HepG2 (cell line): Measurements from ENCODE around the gene GZF1. TPM values are rescaled to one million over a fixed set of nuclear protein-coding genes. Genes with fewer than 3 reads are reported as not detected.
A peak's percentile ranks its signal among the peaks of the same experiment; 100 is the strongest.

Source experiments
- EP300 ChIP-seq, 3 experiments: sonication (generic) in 1 of 3; formaldehyde crosslinking in 1 of 3; IDR thresholded peaks; 2 replicates each; pipeline versions ENCODE4 v1.5.1 to v1.6.1; 2011 to 2020; ENCODE audit warnings: low read depth in 2 of 3, low read length in 2 of 3, borderline replicate concordance in 1 of 3, improper control_type of control experiment in 1 of 3, mild to moderate bottlenecking in 1 of 3, missing genetic modification reagents in 1 of 3, moderate library complexity in 1 of 3
- EZH2 ChIP-seq: conservative IDR thresholded peaks from 2 replicates; pipeline ENCODE4 v1.6.1; 2012; ENCODE audit warnings: mild to moderate bottlenecking, low read depth, low read length, moderate library complexity
- GABPA ChIP-seq, 2 experiments: IDR thresholded peaks; 2 replicates each; pipeline ENCODE4 v1.6.1; 2011 to 2016; ENCODE audit warnings: low read depth in 2 of 2, low read length in 1 of 2, missing biosample characterization in 1 of 2, missing genetic modification characterization in 1 of 2
- HNRNPK ChIP-seq: fragments of 200-400 bp; formaldehyde crosslinking; IDR thresholded peaks from 2 replicates; pipeline ENCODE4 v1.6.1; 2018; ENCODE audit warnings: low read length, low read depth, moderate library complexity, mild to moderate bottlenecking; ENCODE audit not compliant: poor library complexity, severe bottlenecking
- HNRNPUL1 ChIP-seq: fragments of 200-400 bp; formaldehyde crosslinking; IDR thresholded peaks from 2 replicates; pipeline ENCODE4 v1.6.1; 2017; ENCODE audit warnings: low read depth, mild to moderate bottlenecking, low read length, moderate library complexity
- MEF2D ChIP-seq: sonication (generic); formaldehyde crosslinking; IDR thresholded peaks from 2 replicates; pipeline ENCODE4 v1.5.1; 2020; ENCODE audit warnings: mild to moderate bottlenecking, missing genetic modification reagents
- MIER2 ChIP-seq: IDR thresholded peaks from 2 replicates; pipeline ENCODE4 v1.6.1; 2016; ENCODE audit warnings: missing biosample characterization, missing genetic modification reagents
- TCF7L2 ChIP-seq: IDR thresholded peaks from 2 replicates; pipeline ENCODE4 v1.6.1; 2011; ENCODE audit warnings: mild to moderate bottlenecking, low read depth, low read length, moderate library complexity
- ZNF20 ChIP-seq: sonication (generic); formaldehyde crosslinking; IDR thresholded peaks from 2 replicates; pipeline ENCODE4 v1.4.0; 2020; ENCODE audit warnings: mild to moderate bottlenecking, moderate library complexity, missing genetic modification reagents
- polyA plus RNA-seq, 8 experiments: library from polyadenylated mRNA; depleted of rRNA in 3 of 8; stranded (reverse) in 7 of 8; unstranded in 1 of 8; fragments of >200 nt; fragmentation: Illumina TruSeq in 4 of 8; extraction: Trizol in 4 of 8; gene quantifications; 2 replicates each; pipeline versions ENCODE4 v1.2.1 to v1.2.3, GENCODE V29; 2011 to 2016; ENCODE audit warnings: low read depth in 4 of 8, missing spikeins in 1 of 8, mixed read lengths in 1 of 8; ENCODE audit not compliant: insufficient read depth in 1 of 8
- total RNA-seq, 5 experiments: library from RNA; depleted of rRNA; stranded (reverse); fragments of >200 nt; fragmentation: Illumina TruSeq; extraction: Trizol; gene quantifications; 2 replicates each; pipeline ENCODE4 v1.2.3, GENCODE V29; 2016; ENCODE audit warnings: low read depth in 1 of 5
- TF ChIP-seq, protein P1 (sequence below): IDR thresholded peaks from 2 replicates; pipeline ENCODE4 v1.6.1; 2016; ENCODE audit warnings: low read depth, control low read depth
- TF ChIP-seq, protein P2 (sequence below): sonication (generic); formaldehyde crosslinking; conservative IDR thresholded peaks from 2 replicates; pipeline ENCODE4 v1.4.0; 2020; ENCODE audit warnings: mild to moderate bottlenecking, missing genetic modification reagents, moderate library complexity
- TF ChIP-seq, protein P3 (sequence below): sonication (generic); formaldehyde crosslinking; IDR thresholded peaks from 2 replicates; pipeline ENCODE4 v1.4.0; 2020; ENCODE audit warnings: missing genetic modification reagents, mild to moderate bottlenecking, borderline replicate concordance
- TF ChIP-seq, protein P4 (sequence below): sonication (generic); formaldehyde crosslinking; IDR thresholded peaks from 2 replicates; pipeline ENCODE4 v1.8.0; 2022; ENCODE audit warnings: mild to moderate bottlenecking, missing genetic modification reagents, borderline replicate concordance

GZF1 gene
- total and polyA plus RNA-seq, 2 of the 13 experiments (the other 11 are each of a cell fraction or from before 2014, with no cell fraction given): 16.9 to 26.0 TPM

DNA sequence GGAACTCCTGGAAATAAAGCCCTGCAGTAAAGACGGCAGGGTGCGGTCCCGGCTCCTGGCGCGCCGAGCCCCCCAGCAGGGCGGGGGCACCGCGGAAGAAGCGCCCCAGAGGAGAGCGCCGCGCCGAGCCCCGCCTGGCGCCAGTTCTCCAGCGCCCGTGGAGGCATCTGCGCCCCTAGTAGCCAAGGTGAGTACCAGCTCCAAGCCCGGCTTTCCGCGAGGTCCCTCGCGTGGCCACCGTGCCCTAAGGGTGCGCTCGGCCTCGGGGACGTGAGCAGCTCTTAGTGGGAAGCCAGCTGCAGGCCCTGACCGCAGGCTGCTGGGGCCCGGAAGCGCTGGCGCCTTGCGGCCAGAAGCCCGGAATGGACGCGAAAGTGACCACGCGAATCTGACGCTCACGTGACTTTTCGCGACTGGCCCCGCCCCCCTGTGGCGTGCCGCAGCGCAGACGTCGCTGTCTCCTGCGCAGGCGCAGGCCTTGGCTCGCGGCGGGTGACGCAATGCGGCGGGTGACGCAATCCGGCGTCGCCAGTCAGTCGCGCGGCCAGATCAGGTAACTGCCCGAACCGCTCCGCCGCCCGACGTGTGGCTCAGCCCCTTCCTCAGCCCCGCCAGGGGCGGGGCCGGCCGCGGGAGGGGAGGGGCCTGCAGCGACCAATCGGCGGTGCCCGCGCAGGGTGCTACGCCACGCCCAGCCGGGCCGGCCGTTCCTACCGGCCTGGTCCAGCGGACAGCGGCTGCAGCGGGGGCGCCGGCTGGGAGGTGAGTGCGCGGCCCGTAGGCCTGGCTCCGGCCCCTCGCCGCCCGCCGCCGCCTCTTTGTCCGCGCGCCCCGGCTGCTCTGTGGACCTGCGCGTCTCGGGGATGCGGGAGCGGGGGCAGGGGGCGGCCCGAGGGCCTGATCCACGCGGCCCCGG lies at the start of gene GZF1 (continued):
- TF ChIP-seq, protein P1, sequence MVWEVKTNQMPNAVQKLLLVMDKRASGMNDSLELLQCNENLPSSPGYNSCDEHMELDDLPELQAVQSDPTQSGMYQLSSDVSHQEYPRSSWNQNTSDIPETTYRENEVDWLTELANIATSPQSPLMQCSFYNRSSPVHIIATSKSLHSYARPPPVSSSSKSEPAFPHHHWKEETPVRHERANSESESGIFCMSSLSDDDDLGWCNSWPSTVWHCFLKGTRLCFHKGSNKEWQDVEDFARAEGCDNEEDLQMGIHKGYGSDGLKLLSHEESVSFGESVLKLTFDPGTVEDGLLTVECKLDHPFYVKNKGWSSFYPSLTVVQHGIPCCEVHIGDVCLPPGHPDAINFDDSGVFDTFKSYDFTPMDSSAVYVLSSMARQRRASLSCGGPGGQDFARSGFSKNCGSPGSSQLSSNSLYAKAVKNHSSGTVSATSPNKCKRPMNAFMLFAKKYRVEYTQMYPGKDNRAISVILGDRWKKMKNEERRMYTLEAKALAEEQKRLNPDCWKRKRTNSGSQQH: peak; percentile 88; the same call in 1 of the 2 replicates
- peak; percentile 33; the same call in 1 of the 2 replicates for TF ChIP-seq GABPA (IDR thresholded peaks at IDR 0.05; ENCODE audit: low read depth, low read length)
- peak; percentile 78 for TF ChIP-seq GABPA (CRISPR knock-in tag; IDR thresholded peaks at IDR 0.05; ENCODE audit: low read depth)
- no peak for TF ChIP-seq EZH2
- peak; percentile 73; the same call in 1 of the 2 replicates for TF ChIP-seq MIER2 (CRISPR knock-in tag)
- peak; percentile 54 for TF ChIP-seq HNRNPK
- no peak for TF ChIP-seq TCF7L2
- TF ChIP-seq HNRNPUL1: peak; percentile 83; the same call in 1 of the 2 replicates
- peak; percentile 95 for TF ChIP-seq ZNF20 (CRISPR knock-in tag)
- TF ChIP-seq, protein P2, sequence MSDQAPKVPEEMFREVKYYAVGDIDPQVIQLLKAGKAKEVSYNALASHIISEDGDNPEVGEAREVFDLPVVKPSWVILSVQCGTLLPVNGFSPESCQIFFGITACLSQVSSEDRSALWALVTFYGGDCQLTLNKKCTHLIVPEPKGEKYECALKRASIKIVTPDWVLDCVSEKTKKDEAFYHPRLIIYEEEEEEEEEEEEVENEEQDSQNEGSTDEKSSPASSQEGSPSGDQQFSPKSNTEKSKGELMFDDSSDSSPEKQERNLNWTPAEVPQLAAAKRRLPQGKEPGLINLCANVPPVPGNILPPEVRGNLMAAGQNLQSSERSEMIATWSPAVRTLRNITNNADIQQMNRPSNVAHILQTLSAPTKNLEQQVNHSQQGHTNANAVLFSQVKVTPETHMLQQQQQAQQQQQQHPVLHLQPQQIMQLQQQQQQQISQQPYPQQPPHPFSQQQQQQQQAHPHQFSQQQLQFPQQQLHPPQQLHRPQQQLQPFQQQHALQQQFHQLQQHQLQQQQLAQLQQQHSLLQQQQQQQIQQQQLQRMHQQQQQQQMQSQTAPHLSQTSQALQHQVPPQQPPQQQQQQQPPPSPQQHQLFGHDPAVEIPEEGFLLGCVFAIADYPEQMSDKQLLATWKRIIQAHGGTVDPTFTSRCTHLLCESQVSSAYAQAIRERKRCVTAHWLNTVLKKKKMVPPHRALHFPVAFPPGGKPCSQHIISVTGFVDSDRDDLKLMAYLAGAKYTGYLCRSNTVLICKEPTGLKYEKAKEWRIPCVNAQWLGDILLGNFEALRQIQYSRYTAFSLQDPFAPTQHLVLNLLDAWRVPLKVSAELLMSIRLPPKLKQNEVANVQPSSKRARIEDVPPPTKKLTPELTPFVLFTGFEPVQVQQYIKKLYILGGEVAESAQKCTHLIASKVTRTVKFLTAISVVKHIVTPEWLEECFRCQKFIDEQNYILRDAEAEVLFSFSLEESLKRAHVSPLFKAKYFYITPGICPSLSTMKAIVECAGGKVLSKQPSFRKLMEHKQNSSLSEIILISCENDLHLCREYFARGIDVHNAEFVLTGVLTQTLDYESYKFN (CRISPR knock-in tag): peak; percentile 80
- TF ChIP-seq, protein P3, sequence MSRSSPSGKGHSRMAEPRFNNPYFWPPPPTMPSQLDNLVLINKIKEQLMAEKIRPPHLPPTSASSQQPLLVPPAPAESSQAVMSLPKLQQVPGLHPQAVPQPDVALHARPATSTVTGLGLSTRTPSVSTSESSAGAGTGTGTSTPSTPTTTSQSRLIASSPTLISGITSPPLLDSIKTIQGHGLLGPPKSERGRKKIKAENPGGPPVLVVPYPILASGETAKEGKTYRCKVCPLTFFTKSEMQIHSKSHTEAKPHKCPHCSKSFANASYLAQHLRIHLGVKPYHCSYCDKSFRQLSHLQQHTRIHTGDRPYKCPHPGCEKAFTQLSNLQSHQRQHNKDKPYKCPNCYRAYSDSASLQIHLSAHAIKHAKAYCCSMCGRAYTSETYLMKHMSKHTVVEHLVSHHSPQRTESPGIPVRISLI (CRISPR knock-in tag): peak; percentile 73; the same call in 1 of the 2 replicates
- peak; percentile 66 to 99 for TF ChIP-seq EP300 (IDR thresholded peaks at IDR 0.05; ENCODE audit: low read depth in 2 of 2, low read length in 2 of 2)
- TF ChIP-seq EP300 (CRISPR knock-in tag; IDR thresholded peaks at IDR 0.05; ENCODE audit: borderline replicate concordance): peak; percentile 91
- peak; percentile 86 for TF ChIP-seq MEF2D (CRISPR knock-in tag)
- TF ChIP-seq, protein P4, sequence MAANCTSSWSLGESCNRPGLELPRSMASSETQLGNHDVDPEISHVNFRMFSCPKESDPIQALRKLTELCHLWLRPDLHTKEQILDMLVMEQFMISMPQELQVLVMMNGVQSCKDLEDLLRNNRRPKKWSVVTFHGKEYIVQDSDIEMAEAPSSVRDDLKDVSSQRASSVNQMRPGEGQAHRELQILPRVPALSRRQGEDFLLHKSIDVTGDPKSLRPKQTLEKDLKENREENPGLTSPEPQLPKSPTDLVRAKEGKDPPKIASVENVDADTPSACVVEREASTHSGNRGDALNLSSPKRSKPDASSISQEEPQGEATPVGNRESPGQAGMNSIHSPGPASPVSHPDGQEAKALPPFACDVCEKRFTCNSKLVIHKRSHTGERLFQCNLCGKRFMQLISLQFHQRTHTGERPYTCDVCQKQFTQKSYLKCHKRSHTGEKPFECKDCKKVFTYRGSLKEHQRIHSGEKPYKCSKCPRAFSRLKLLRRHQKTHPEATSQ: peak; percentile 88; the same call in 1 of the 2 replicates
